A673 (cell line): ENCODE measurements around the gene PLA2G4A. TPM values are rescaled to one million over a fixed set of nuclear protein-coding genes. Genes with fewer than 3 reads are reported as not detected.

Experiments
- BruUV-seq: library from RNA; stranded (reverse); fragments of 400-500 nt; replicated peaks from 2 replicates; lab custom pipeline; 2021; lab: Mats Ljungman, UMichigan
- CTCF ChIA-PET: fragments of 300-600 bp; sonication (Branson Sonifier 250); formaldehyde crosslinking; loops from one replicate; lab custom pipeline; 2022; ENCODE audit warnings: antibody characterized with exemption; lab: Charles Lee
- POLR2A ChIA-PET: fragments of 300-600 bp; sonication (Branson Sonifier 250); formaldehyde crosslinking; loops from one replicate; lab custom pipeline; 2022; ENCODE audit warnings: antibody characterized with exemption; ENCODE audit not compliant: low non-redundant PET; lab: Charles Lee
- DNase-seq: peaks from one replicate; pipeline ENCODE4 v3.0.0-alpha.2; 2015; ENCODE audit warnings: low spot score
- H3K27ac ChIP-seq: fragments of 200-600 bp; sonication (generic); 2 replicates; pipeline ENCODE4 v1.5.1; 2016; ENCODE audit warnings: mixed run types, low read depth, mild to moderate bottlenecking, mixed read lengths, antibody characterized with exemption, low read length; ENCODE audit not compliant: poor library complexity, severe bottlenecking
- H3K27me3 ChIP-seq: fragments of 200-600 bp; sonication (generic); replicated peaks from 2 replicates; pipeline ENCODE4 v1.6.1; 2017; ENCODE audit warnings: mixed run types, low read depth, mild to moderate bottlenecking, mixed read lengths, antibody characterized with exemption, low read length; ENCODE audit not compliant: insufficient read depth, poor library complexity
- H3K36me3 ChIP-seq: fragments of 200-600 bp; sonication (generic); 2 replicates; pipeline ENCODE4 v1.6.1; 2016; ENCODE audit warnings: mixed run types, mild to moderate bottlenecking, mixed read lengths, antibody characterized with exemption, low read length; ENCODE audit not compliant: insufficient read depth, poor library complexity, severe bottlenecking
- H3K4me1 ChIP-seq: fragments of 200-600 bp; sonication (generic); 2 replicates; pipeline ENCODE4 v1.6.1; 2017; ENCODE audit warnings: mixed run types, mild to moderate bottlenecking, mixed read lengths, antibody characterized with exemption, low read length; ENCODE audit not compliant: insufficient read depth, poor library complexity, severe bottlenecking
- H3K4me3 ChIP-seq: fragments of 200-600 bp; sonication (generic); 2 replicates; pipeline ENCODE4 v1.5.1; 2016; ENCODE audit warnings: low read depth, mixed run types, mild to moderate bottlenecking, mixed read lengths, low read length; ENCODE audit not compliant: poor library complexity, severe bottlenecking
- H3K9me3 ChIP-seq: fragments of 200-600 bp; sonication (generic); 2 replicates; pipeline ENCODE4 v1.6.1; 2016; ENCODE audit warnings: mixed run types, low read depth, mild to moderate bottlenecking, mixed read lengths, antibody characterized with exemption, low read length; ENCODE audit not compliant: poor library complexity, severe bottlenecking
- CTCF ChIP-seq: fragments of 300-800, 200-600 bp; sonication (generic); conservative IDR thresholded peaks from 2 replicates; pipeline ENCODE4 v1.5.1; 2017; ENCODE audit warnings: low read depth, mild to moderate bottlenecking, antibody characterized with exemption, low read length, moderate library complexity, mixed read lengths
- EZH2 ChIP-seq: fragments of 200-600 bp; sonication (generic); IDR thresholded peaks from 2 replicates; pipeline ENCODE4 v1.6.1; 2017; ENCODE audit warnings: borderline replicate concordance, low read depth, mild to moderate bottlenecking, mixed read lengths, antibody characterized with exemption, low read length; ENCODE audit not compliant: poor library complexity, severe bottlenecking
- intact Hi-C: fragments of 100-400 bp; cut with micrococcal nuclease; formaldehyde crosslinking; loops from one replicate; pipeline ENCODE4 v1.10.0; 2022; ENCODE audit not compliant: unreplicated experiment
- total RNA-seq: library from RNA; stranded (reverse); gene quantifications from 2 replicates; pipeline ENCODE4 v1.2.3, GENCODE V29; 2021

The PLA2G4A gene
- total RNA-seq, 1 experiment from 2014 or later, result 34.4 TPM

GRCh38 chr1:186865857-186866256 is 37.1 kb downstream of the PLA2G4A start:
- Histone ChIP-seq H3K27ac (no peak overlapping the region), H3K4me3 (no peak overlapping the region), H3K4me1 (no peaks in the 10 kb centered on the region), H3K27me3 (no peaks in the 10 kb centered on the region), H3K36me3 (no peaks in the 10 kb centered on the region), H3K9me3 (no peaks in the 10 kb centered on the region)
- TF ChIP-seq EZH2 (no peak), CTCF (no peak)
- POLR2A ChIA-PET, result no interaction called here
- CTCF ChIA-PET, result no interaction called here
- peak; percentile 52 for DNase-seq
- BruUV-seq, result no TSS peak
- intact Hi-C loops, result no loop called here

GRCh38 chr1:186869526-186870228 is 40.9 kb downstream of the PLA2G4A start:
- Histone ChIP-seq H3K27me3 (no peaks in the 10 kb centered on the region), H3K36me3 (no peaks in the 10 kb centered on the region), H3K9me3 (no peaks in the 10 kb centered on the region), H3K4me1 (peaks cover 33% of the 10 kb centered on the region), H3K4me3 (no peak overlapping the region), H3K27ac (no peak overlapping the region)
- intact Hi-C loops, result no loop called here
- no peak for TF ChIP-seq EZH2
- no peak for DNase-seq
- ChIA-PET POLR2A (no interaction called here), CTCF (no interaction called here)
- no TSS peak for BruUV-seq

- intact Hi-C loops, result no loop called here
- no TSS peak for BruUV-seq
- no peak overlapping the region for H3K4me3 ChIP-seq
- POLR2A ChIA-PET, result no interaction called here
- CTCF ChIA-PET, result no interaction called here
- H3K36me3 ChIP-seq, result no peaks in the 10 kb centered on the region
- no peak for DNase-seq
- no peak overlapping the region for H3K27ac ChIP-seq
- no peaks in the 10 kb centered on the region for H3K27me3 ChIP-seq
- peaks cover 54% of the 10 kb centered on the region for H3K4me1 ChIP-seq
- no peaks in the 10 kb centered on the region for H3K9me3 ChIP-seq
- TF ChIP-seq EZH2 (no peak), CTCF (no peak)
These were observed 43.0 kb downstream of the PLA2G4A start for GRCh38 chr1:186871784-186872183.

DNA sequence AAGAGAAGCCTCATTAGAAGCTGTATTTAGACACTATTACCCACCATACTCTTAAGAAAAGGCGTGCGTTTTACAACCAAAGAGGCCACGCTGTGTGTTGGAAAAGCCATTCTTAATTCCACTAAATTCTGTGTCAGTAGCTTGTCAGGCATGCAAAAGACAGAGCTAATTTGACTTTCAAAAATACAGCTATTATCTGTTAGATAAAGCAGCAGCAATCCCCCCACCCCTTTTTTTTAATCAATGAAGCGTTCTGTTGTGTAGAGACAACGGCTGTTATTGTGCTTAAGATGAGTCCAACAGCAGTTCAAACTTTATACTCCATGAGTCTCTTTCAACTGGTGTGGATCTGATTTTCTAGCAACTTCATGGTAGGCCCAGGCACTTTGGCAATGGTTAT is 43.5 kb downstream of the PLA2G4A start:
- BruUV-seq, result no TSS peak
- H3K36me3 ChIP-seq, result no peaks in the 10 kb centered on the region
- H3K9me3 ChIP-seq, result no peaks in the 10 kb centered on the region
- H3K4me1 ChIP-seq, result peaks cover 59% of the 10 kb centered on the region
- H3K4me3 ChIP-seq, result no peak overlapping the region
- intact Hi-C loops, result no loop called here
- no peaks in the 10 kb centered on the region for H3K27me3 ChIP-seq
- peak overlapping the region; percentile 26 for H3K27ac ChIP-seq
- POLR2A ChIA-PET, result no interaction called here
- DNase-seq, result no peak
- TF ChIP-seq EZH2 (no peak), CTCF (no peak)
- CTCF ChIA-PET, result no interaction called here
